NT2/D1 (cell line): ENCODE results near the gene CSTF2T.

Source experiments
- SUZ12 ChIP-seq: IDR thresholded peaks from 2 replicates; pipeline ENCODE4 v1.6.1; 2011; ENCODE audit not compliant: insufficient read length, insufficient read depth; ENCODE audit errors: extremely low read depth
- ZNF274 ChIP-seq: IDR thresholded peaks from 2 replicates; pipeline ENCODE4 v1.6.1; 2011; ENCODE audit warnings: mild to moderate bottlenecking, low read depth, low read length

- no peak for TF ChIP-seq SUZ12
- no peak for TF ChIP-seq ZNF274
These were observed 41.4 kb downstream of the CSTF2T start for GRCh38 chr10:51658000-51658399.
